DMS153 treated with DMSO at 0.1 percent for 48 hours (cell line): ENCODE measurements around the gene DHRS2.

ENCODE experiments used
- DNase-seq: peaks from one replicate; lab custom pipeline; 2025; ENCODE audit not compliant: unreplicated experiment; lab: John Stamatoyannopoulos, UW

Gene DHRS2

GRCh38 chr14:23612354-23612732 lies 23.8 kb upstream of the DHRS2 start:
- no peak for DNase-seq

- DNase-seq, result no peak
Observed at GRCh38 chr14:23612802-23613201, 23.4 kb upstream of the DHRS2 start.

GRCh38 chr14:23613242-23614070 lies 22.7 kb upstream of the DHRS2 start:
- no peak for DNase-seq

GRCh38 chr14:23614395-23614828 lies 21.8 kb upstream of the DHRS2 start:
- no peak for DNase-seq

GRCh38 chr14:23615856-23616255 lies 20.3 kb upstream of the DHRS2 start:
- no peak for DNase-seq

GRCh38 chr14:23617539-23617938 lies 18.6 kb upstream of the DHRS2 start:
- no peak for DNase-seq

- DNase-seq, result no peak
Observed at GRCh38 chr14:23618415-23618988, 17.7 kb upstream of the DHRS2 start.

GRCh38 chr14:23620177-23620702 lies 15.9 kb upstream of the DHRS2 start:
- no peak for DNase-seq

- DNase-seq, result no peak
Observed at GRCh38 chr14:23621204-23621931, 14.8 kb upstream of the DHRS2 start.

- no peak for DNase-seq
Observed at GRCh38 chr14:23621932-23622730, 14.0 kb upstream of the DHRS2 start.

GRCh38 chr14:23622990-23623389 lies 13.2 kb upstream of the DHRS2 start:
- DNase-seq, result no peak

GRCh38 chr14:23623962-23624361 lies 12.2 kb upstream of the DHRS2 start:
- no peak for DNase-seq

- DNase-seq, result no peak
Observed at GRCh38 chr14:23624830-23625404, 11.2 kb upstream of the DHRS2 start.

GRCh38 chr14:23626946-23627345 lies 9.2 kb upstream of the DHRS2 start:
- no peak for DNase-seq

- no peak for DNase-seq
Observed at GRCh38 chr14:23627961-23628360, 8.2 kb upstream of the DHRS2 start.

GRCh38 chr14:23629204-23629603 lies 7.0 kb upstream of the DHRS2 start:
- no peak for DNase-seq

- DNase-seq, result no peak
Observed at GRCh38 chr14:23629832-23630396, 6.2 kb upstream of the DHRS2 start.

- DNase-seq, result no peak
Observed at GRCh38 chr14:23630687-23631086, 5.5 kb upstream of the DHRS2 start.

GRCh38 chr14:23631234-23631633 lies 4.9 kb upstream of the DHRS2 start:
- DNase-seq, result no peak
